Kidney capillary endothelial cell (primary cell): Measurements from ENCODE around the gene LNPEP.
A peak's percentile ranks its signal among the peaks of the same experiment; 100 is the strongest.

ENCODE experiments used
- DNase-seq: peaks from one replicate; pipeline ENCODE4 v3.0.0-alpha.2; 2018; ENCODE audit warnings: low spot score

LNPEP gene

GRCh38 chr5:96935559-96936430 is at the start of gene LNPEP:
TSS of gene LNPEP (plus strand) at chr5:96936080. CDS start at chr5:96936156, 76 bp downstream.
- peak; percentile 89 for DNase-seq

GRCh38 chr5:96893342-96893741 is 42.5 kb upstream of the LNPEP start:
- no peak for DNase-seq

GRCh38 chr5:96896276-96896675 is 39.6 kb upstream of the LNPEP start:
- no peak for DNase-seq

GRCh38 chr5:96896806-96897205 is 39.1 kb upstream of the LNPEP start:
- DNase-seq = no peak

- DNase-seq = no peak
These were observed 34.5 kb upstream of the LNPEP start for GRCh38 chr5:96901384-96901783.

GRCh38 chr5:96901841-96902240 is 34.0 kb upstream of the LNPEP start:
- no peak for DNase-seq

- no peak for DNase-seq
These were observed 33.0 kb upstream of the LNPEP start for GRCh38 chr5:96902876-96903275.

- DNase-seq = no peak
These were observed 32.6 kb upstream of the LNPEP start for GRCh38 chr5:96903300-96903699.

GRCh38 chr5:96904054-96904931 is 31.6 kb upstream of the LNPEP start:
- DNase-seq = no peak

GRCh38 chr5:96905864-96906263 is 30.0 kb upstream of the LNPEP start:
- no peak for DNase-seq

- DNase-seq = no peak
These were observed 26.9 kb upstream of the LNPEP start for GRCh38 chr5:96909003-96909402.

GRCh38 chr5:96909435-96909834 is 26.4 kb upstream of the LNPEP start:
- DNase-seq = no peak

- no peak for DNase-seq
These were observed 24.7 kb upstream of the LNPEP start for GRCh38 chr5:96911139-96911538.

GRCh38 chr5:96913233-96913632 is 22.6 kb upstream of the LNPEP start:
- no peak for DNase-seq

GRCh38 chr5:96919754-96920197 is 16.1 kb upstream of the LNPEP start:
- DNase-seq = no peak

GRCh38 chr5:96920744-96921355 is 15.0 kb upstream of the LNPEP start:
- no peak for DNase-seq

GRCh38 chr5:96922499-96923244 is 13.2 kb upstream of the LNPEP start:
- DNase-seq = no peak

- DNase-seq = no peak
These were observed 11.8 kb upstream of the LNPEP start for GRCh38 chr5:96924016-96924443.

- DNase-seq = no peak
These were observed 9.6 kb upstream of the LNPEP start for GRCh38 chr5:96926276-96926675.

GRCh38 chr5:96927008-96927407 is 8.9 kb upstream of the LNPEP start:
- no peak for DNase-seq

- no peak for DNase-seq
These were observed 6.8 kb upstream of the LNPEP start for GRCh38 chr5:96928931-96929708.
